Measurements from ENCODE around the gene FAM181A. TPM values are rescaled to one million over a fixed set of nuclear protein-coding genes. Genes with fewer than 3 reads are reported as not detected.
A peak's percentile ranks its signal among the peaks of the same experiment; 100 is the strongest.

The FAM181A gene
- total and polyA plus RNA-seq, 12 donors: not detected

GRCh38 chr14:93880021-93880820 lies 46.9 kb upstream of the FAM181A start:
- Histone ChIP-seq H3K4me3 (peak overlapping the region in 5 of 10 donors; percentile 3 to 24 (median 18)), H3K36me3 (no peaks in the 10 kb centered on the region), H3K4me1 (peaks cover 0 to 13% (median 3%) of the 10 kb centered on the region in 9 donors), H3K27me3 (peaks cover 0 to 10% (median 0%) of the 10 kb centered on the region in 7 donors), H3K27ac (no peak overlapping the region), H3K9me3 (no peaks in the 10 kb centered on the region)
- DNase-seq (no peak), ATAC-seq (peak in 1 of 8 donors; percentile 11)
- intact Hi-C loops (cut with DNase I): no loop called here
- no peak for TF ChIP-seq CTCF (IDR thresholded peaks at IDR 0.05)
- 45 to 47% methylated on average over 11 of the region's 11 CpGs for WGBS, 2 donors

GRCh38 chr14:93884950-93885349 lies 42.2 kb upstream of the FAM181A start:
- DNase-seq: no peak
- no peak overlapping the region for H3K4me3 ChIP-seq
- WGBS, 2 donors: 87 to 88% methylated on average over 1 of the region's 1 CpG
- no peak overlapping the region for H3K27ac ChIP-seq
- TF ChIP-seq CTCF (IDR thresholded peaks at IDR 0.05): no peak
- no peaks in the 10 kb centered on the region for H3K36me3 ChIP-seq
- H3K27me3 ChIP-seq: peaks cover 0 to 23% (median 8%) of the 10 kb centered on the region in 7 donors
- peaks cover 0 to 5% (median 2%) of the 10 kb centered on the region in 9 donors for H3K4me1 ChIP-seq
- intact Hi-C loops (cut with DNase I): no loop called here
- ATAC-seq: no peak
- H3K9me3 ChIP-seq: peaks cover 0 to 12% (median 0%) of the 10 kb centered on the region in 11 donors

GRCh38 chr14:93888995-93889394 lies 38.1 kb upstream of the FAM181A start:
- peaks cover 0 to 8% (median 0%) of the 10 kb centered on the region in 9 donors for H3K4me1 ChIP-seq
- intact Hi-C loops (cut with DNase I): no loop called here
- H3K36me3 ChIP-seq: no peaks in the 10 kb centered on the region
- no peak overlapping the region for H3K27ac ChIP-seq
- DNase-seq (no peak), ATAC-seq (peak in 3 of 8 donors; percentile 40 to 77 (median 56))
- WGBS, 2 donors: 56 to 69% methylated on average over 12 of the region's 12 CpGs
- TF ChIP-seq CTCF (IDR thresholded peaks at IDR 0.05): no peak
- H3K4me3 ChIP-seq: no peak overlapping the region
- H3K27me3 ChIP-seq: peaks cover 0 to 33% (median 14%) of the 10 kb centered on the region in 7 donors
- peaks cover 0 to 12% (median 0%) of the 10 kb centered on the region in 11 donors for H3K9me3 ChIP-seq

GRCh38 chr14:93889739-93890483 lies 37.2 kb upstream of the FAM181A start:
- Histone ChIP-seq H3K4me1 (peaks cover 0 to 8% (median 0%) of the 10 kb centered on the region in 9 donors), H3K36me3 (no peaks in the 10 kb centered on the region), H3K27me3 (peaks cover 0 to 33% (median 14%) of the 10 kb centered on the region in 7 donors), H3K4me3 (no peak overlapping the region), H3K27ac (no peak overlapping the region), H3K9me3 (peaks cover 0 to 12% (median 0%) of the 10 kb centered on the region in 11 donors)
- DNase-seq (no peak), ATAC-seq (no peak)
- WGBS, 2 donors: 70 to 81% methylated on average over 9 of the region's 9 CpGs
- intact Hi-C loops (cut with DNase I): loop anchor here in 8 of 10 donors (5.0 to 10.0 kb wide), 5 partner anchors 55 to 235 kb away; partner anchors contain the start of gene PRIMA1 (in 1 of the 8)
- TF ChIP-seq CTCF (IDR thresholded peaks at IDR 0.05): no peak

All from heart right ventricle (tissue), 16 donors.